GM12892 (cell line): ENCODE results near the gene CCDC174.

Source experiments
- DNase-seq: peaks from one replicate; pipeline ENCODE4 v3.0.0; 2011; ENCODE audit not compliant: insufficient read length
- FAIRE-seq: peaks from 2 replicates; lab custom pipeline; 2011; peaks lifted over from hg19 to GRCh38; lab: Jason Lieb, UNC
- POLR2A ChIP-seq: IDR thresholded peaks from 2 replicates; pipeline ENCODE4 v1.6.1; 2011; ENCODE audit warnings: low read depth, low read length, control low read depth
- POLR2AphosphoS5 ChIP-seq: IDR thresholded peaks from 2 replicates; pipeline ENCODE4 v1.6.1; 2011; ENCODE audit warnings: low read depth, low read length, control low read depth
- TAF1 ChIP-seq: IDR thresholded peaks from 2 replicates; pipeline ENCODE4 v1.6.1; 2011; ENCODE audit warnings: low read depth, mild to moderate bottlenecking, control low read depth, low read length, borderline replicate concordance

Gene CCDC174

DNA sequence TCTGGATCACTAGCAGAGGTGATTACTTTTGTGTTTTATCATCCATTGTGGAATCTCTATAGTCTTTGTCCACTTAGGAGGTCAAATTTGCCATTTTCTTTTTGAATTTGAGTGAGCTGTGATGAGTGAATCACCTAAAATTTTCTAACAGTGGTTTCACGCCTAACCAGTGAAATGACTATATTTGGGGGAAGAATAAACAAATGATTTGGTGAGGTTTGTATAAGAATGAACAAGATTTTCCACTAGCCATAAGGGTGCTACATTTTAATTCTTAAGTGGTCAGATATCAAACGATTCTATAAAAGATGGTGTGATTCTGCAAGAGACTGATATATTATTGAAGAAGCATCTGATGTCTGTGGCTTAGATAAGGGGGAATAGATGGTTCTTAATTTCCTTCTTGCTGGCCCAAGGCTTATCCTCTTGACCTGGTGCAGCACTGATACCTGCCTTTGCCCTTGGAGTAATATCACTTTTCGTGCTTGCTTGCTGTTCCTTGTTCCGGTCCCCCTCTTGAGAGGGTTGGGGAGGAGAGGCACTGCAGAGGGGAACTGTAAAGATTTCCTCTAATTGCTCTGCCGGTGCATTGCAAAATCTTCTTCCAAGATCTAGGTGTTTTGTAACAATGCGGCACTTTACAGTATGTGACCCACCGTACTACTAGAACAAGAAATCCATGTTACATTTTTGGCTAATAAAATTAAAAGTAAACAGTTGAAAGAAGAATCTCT, 37.9 kb downstream of the CCDC174 start:
- no peak for DNase-seq
- FAIRE-seq, result peak; percentile 75
- TF ChIP-seq POLR2A (no peak; the same call in 1 of the 2 replicates), TAF1 (no peak), POLR2AphosphoS5 (no peak)

- DNase-seq, result no peak
- TF ChIP-seq POLR2AphosphoS5, result no peak
- TF ChIP-seq TAF1, result no peak
- no peak for TF ChIP-seq POLR2A
- peak; percentile 98 for FAIRE-seq
These were observed 39.7 kb downstream of the CCDC174 start for GRCh38 chr3:14691239-14691638.

GRCh38 chr3:14691719-14692118, 40.2 kb downstream of the CCDC174 start:
- TF ChIP-seq POLR2A, result peak; percentile 89
- peak; percentile 88 for TF ChIP-seq POLR2AphosphoS5
- no peak for TF ChIP-seq TAF1
- FAIRE-seq (no peak), DNase-seq (no peak)

DNA sequence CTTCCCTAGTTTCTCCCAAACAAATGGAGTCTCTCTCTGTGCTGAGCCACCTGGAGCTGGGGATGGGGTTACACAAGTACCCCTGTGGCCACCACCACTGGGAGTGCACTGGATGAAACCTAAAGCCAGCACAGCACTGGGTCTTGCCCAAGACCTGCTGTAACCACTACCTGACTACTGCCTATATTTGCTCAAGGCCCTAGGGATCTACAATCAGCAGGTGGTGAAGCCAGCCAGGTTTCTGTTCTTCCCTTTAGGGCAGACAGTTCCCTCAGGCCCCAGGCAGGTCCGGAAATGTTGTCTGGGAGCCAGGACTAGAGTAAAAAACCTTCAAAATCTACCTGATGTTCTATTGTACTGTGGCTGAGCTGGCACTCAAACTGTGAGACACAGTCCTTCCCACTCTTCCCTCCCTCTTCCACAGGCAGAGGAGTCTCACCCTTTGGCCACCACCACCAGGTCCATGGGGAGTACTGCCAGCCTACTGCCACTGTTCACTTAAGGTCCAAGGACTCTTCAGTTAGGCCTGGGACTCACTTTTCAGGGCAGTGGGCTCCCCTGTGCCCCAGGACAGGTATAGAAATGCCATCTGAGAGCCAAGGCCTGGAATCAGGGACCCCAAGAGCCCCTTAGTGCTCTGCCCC, 47.2 kb downstream of the CCDC174 start:
- TF ChIP-seq POLR2AphosphoS5, result no peak
- no peak for TF ChIP-seq TAF1
- no peak for TF ChIP-seq POLR2A
- no peak for DNase-seq
- FAIRE-seq, result no peak

- FAIRE-seq, result no peak
- TF ChIP-seq POLR2A, result no peak
- DNase-seq, result no peak
These were observed 48.1 kb downstream of the CCDC174 start for GRCh38 chr3:14699643-14700042.

- FAIRE-seq (no peak), DNase-seq (no peak)
- no peak for TF ChIP-seq POLR2A
- no peak for TF ChIP-seq TAF1
- TF ChIP-seq POLR2AphosphoS5, result no peak
These were observed 49.3 kb downstream of the CCDC174 start for GRCh38 chr3:14700891-14701290.

DNA sequence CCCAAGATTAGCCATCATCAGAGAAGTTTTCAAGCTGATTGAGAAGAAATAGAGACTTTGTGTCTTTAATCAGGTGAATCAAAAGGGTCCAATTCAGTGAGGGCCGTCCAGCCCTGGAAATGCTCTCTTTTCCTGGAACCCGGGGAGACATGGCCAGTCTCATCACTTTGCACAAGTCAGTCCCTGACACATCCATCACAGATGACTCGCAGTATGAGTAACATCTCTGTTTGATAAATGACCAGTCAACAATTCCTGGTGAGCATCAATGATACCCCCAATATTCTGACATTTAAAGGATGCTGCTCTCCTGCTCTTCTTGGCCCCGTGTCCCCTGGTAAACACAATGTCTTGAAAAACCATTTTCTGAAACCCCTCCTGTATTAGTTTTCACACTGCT, 50.1 kb downstream of the CCDC174 start:
- FAIRE-seq, result no peak
- DNase-seq, result no peak
- TF ChIP-seq POLR2A (no peak), POLR2AphosphoS5 (no peak), TAF1 (no peak)

GRCh38 chr3:14703128-14703750, 51.7 kb downstream of the CCDC174 start:
- no peak for FAIRE-seq
- DNase-seq, result no peak
- no peak for TF ChIP-seq TAF1
- TF ChIP-seq POLR2AphosphoS5, result no peak
- TF ChIP-seq POLR2A, result no peak

GRCh38 chr3:14703791-14704190, 52.2 kb downstream of the CCDC174 start:
- DNase-seq, result no peak
- no peak for FAIRE-seq
- TF ChIP-seq TAF1, result no peak
- TF ChIP-seq POLR2A, result no peak
- TF ChIP-seq POLR2AphosphoS5, result no peak

- no peak for TF ChIP-seq POLR2A
- TF ChIP-seq POLR2AphosphoS5, result no peak
- no peak for TF ChIP-seq TAF1
- FAIRE-seq, result no peak
- DNase-seq, result no peak
These were observed 54.5 kb downstream of the CCDC174 start for GRCh38 chr3:14706096-14706495.

- DNase-seq, result no peak
- no peak for FAIRE-seq
- TF ChIP-seq POLR2A (no peak), TAF1 (no peak), POLR2AphosphoS5 (no peak)
These were observed 65.0 kb downstream of the CCDC174 start for GRCh38 chr3:14716591-14716990.

GRCh38 chr3:14717307-14717706, 65.7 kb downstream of the CCDC174 start:
- DNase-seq (no peak), FAIRE-seq (no peak)
- no peak for TF ChIP-seq POLR2AphosphoS5
- TF ChIP-seq TAF1, result no peak
- no peak for TF ChIP-seq POLR2A
